NCI-H146 (cell line): ENCODE measurements around the gene ARSI.

Experiments
- DNase-seq: peaks from one replicate; lab custom pipeline; 2025; lab: John Stamatoyannopoulos, UW

ARSI gene

GRCh38 chr5:150326707-150327106, 24.0 kb upstream of the ARSI start:
- DNase-seq: no peak

- DNase-seq: no peak
These were observed 22.7 kb upstream of the ARSI start for GRCh38 chr5:150325426-150325825.

- no peak for DNase-seq
These were observed 21.1 kb upstream of the ARSI start for GRCh38 chr5:150323819-150324218.

- no peak for DNase-seq
These were observed 20.4 kb upstream of the ARSI start for GRCh38 chr5:150323092-150323491.

GRCh38 chr5:150322202-150322601, 19.5 kb upstream of the ARSI start:
- no peak for DNase-seq

DNA sequence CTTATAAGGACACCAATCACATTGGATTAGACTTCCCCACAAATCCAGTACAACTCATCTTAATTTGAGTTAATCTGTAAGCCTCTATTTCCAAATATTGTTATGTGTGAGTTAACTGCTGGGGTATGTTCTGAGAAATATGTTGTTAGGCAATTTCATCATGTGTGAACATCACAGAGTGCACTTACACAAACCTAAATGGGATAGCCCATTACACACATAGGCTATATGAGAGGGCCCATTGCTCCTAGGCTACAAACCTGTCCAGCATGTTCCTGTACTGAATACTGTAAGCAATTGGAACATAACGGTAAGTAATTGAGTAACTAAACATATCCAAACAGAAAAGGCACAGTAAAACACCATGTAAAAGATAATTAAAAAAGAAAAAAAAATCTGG, 19.1 kb upstream of the ARSI start:
- no peak for DNase-seq

DNA sequence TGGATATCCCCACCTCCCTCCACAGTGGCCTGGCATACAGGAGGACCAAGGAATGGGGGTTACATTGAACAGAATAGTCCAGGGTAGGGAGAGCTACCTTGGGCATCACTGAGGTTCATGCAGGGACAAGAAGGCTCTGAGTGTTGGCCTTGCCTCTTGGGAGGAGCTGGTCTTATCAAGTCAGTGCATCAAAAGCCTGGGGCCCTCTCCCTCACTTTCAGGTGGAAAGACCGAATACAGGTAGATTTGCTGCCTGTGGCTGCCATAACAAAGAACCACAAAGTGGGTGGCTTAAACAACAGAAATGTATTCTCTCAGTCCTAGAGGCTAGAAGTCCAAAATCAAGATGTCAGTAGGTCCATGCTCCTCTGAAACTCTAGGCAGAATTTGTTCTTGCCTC, 18.5 kb upstream of the ARSI start:
- DNase-seq: no peak

DNA sequence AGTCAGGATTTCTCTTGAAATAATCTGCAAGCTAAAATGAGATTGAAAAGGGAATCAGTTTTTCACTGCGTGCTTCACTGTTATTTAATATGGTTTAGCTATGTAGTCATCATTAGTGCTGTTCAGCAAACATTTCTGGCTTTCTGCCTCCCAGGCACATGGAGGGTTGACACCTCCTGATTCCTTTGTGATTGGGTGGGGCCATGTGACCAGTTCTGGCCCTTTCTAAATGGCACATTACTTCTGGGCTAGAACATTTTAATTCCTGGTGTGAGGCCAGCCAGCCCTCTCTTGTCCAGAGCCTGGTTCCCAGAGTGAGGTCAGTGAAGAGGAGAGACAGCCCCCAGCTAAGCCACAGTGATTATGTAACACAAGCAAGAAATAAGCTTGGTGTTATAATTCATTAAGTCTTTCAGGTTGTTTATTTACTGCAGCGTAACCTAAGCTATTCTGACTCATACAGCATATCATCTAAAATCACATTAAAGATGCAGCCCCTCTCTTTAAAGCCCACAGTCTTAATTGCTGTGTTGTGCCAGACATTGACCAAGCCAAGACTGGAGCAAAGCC, 17.4 kb upstream of the ARSI start:
- no peak for DNase-seq

DNA sequence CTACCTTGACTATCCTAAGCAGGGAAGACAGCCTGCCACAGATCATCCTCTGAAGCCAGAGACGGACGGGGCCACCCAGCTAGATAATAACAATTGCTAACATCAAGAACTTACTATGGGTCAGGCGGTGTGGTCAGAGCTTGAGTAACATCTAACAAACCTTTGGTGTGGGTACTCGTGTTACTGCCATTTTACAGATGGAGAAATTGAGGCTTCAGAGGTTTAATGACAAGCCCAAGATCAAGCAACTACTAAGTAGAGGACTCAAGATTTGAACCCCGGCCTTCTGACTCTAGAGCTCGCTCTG, 16.7 kb upstream of the ARSI start:
- no peak for DNase-seq

DNA sequence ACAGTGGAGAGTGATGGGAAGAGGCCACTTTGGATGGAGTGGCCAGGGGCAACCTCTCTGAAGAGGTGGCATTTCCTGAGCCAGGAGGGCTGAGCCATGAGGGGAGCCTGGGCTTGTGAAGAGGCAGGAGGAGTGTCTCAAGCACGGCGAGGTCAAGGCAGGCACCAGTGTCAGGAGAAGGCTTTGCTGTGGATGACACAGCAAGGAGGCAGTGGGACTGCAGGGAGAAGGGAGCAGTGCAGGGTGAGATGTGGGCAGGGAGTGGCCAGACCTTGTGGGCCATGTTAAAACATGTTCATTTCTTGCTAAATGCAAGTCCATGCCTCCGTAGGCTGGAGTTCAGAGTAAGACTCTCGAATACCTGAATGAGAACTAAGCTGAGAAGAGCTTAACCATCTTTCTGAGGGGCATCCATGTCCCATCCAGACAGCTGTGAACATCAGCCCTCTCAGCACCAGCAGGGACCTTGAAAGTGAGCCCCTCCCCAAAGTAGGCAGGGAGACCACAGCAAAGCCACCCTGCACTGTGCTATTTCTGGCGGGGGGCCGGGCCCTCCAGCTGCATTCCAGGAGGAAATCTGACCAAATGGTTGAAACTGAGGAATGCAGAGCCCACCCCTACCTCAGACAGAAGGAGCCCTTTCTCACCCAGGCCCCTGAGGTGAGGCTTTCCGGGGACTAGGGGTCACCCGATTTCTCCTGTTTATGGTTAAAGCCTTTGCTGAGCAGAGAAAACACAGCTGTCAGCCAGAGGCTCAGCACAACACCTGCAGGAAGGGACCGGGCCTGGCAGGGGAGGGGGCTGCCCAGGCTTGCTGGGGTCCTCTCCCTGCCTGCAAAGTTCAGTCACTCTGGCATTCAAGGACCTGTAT, 16.1 kb upstream of the ARSI start:
- DNase-seq: no peak

DNA sequence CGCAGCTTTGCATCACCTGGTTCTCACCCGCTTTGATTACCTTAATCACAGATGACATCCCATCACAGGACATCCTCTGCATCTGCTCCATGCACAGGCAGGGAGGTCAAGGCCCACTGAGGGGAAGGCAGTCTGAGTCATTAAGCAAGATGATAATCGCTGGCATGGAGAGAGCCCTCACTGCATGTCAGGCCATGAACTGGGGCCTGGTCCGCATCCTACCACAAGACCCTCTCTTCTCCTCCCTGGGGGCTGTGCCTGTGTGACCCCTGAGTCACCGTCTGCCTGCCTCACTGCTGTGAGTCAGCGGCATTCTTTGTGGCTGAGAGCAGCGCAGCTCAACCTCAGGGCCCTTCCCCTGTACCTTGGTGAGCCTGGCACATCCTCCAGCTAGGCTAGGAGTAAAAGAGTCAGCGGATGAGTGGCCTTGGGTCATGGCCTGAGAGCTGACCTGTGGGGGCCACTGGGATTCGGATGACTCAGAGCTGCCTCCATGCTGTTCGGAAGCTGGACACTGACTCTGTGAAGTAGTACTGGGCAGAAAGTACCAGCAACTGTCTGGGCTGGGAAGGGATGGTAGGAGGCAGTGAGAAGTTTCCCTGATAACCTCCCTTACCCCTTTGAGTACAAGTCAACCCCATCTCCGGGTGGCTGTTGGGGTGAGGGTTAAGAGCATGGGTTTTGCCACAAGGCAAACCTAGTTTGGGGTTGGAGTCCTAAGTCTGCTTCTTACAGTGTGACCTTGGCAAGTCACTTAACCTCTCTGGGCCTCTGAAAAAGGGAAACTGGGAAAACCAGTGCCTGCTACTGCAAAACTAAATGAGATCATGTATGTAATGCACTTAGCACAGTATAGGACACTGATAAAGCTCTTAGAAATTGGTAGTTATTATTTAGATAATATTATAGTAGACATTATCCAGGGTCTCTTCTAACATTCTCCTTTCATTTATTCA, 14.6 kb upstream of the ARSI start:
- no peak for DNase-seq

- no peak for DNase-seq
These were observed 13.6 kb upstream of the ARSI start for GRCh38 chr5:150316320-150316719.

DNA sequence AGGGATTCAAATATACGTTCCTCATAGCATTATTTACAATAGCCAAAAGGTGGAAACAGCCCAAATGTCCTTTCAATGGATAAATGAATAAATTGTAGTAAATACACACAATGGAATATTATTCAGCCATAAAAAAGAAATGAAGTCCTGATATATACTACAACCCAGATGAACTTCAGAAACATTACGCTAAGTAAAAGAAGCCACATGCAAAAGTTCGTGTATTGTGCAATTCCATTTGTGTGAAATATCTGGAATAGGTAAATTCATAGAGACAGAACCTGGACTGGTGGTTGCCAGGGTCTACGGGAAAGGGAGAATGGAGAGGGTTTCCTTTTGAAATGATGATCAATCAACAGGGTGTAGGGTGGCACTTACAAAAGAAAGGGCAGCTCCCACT, 12.5 kb upstream of the ARSI start:
- no peak for DNase-seq

GRCh38 chr5:150313921-150314716, 11.4 kb upstream of the ARSI start:
- no peak for DNase-seq

DNA sequence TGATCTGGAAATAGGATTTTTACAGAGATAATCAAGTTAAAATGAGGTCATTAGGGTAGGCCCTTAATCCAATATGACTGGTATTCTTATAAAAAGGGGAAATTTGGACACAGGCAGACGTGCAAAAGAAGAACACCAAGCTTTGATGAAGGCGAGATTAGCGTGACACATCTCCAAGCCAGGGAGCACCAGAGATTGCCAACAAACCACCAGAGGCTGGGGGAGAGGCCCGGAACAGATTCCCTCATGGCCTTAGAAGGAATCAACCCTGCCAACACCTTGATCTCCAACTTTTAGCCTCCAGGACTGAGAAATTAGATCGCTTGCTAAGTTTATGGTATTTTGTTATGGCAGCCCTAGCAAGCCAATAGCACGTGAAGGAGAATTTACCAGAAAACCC, 10.8 kb upstream of the ARSI start:
- no peak for DNase-seq

GRCh38 chr5:150312518-150312917, 9.8 kb upstream of the ARSI start:
- DNase-seq: no peak

- DNase-seq: no peak
These were observed 8.4 kb upstream of the ARSI start for GRCh38 chr5:150311015-150311692.

DNA sequence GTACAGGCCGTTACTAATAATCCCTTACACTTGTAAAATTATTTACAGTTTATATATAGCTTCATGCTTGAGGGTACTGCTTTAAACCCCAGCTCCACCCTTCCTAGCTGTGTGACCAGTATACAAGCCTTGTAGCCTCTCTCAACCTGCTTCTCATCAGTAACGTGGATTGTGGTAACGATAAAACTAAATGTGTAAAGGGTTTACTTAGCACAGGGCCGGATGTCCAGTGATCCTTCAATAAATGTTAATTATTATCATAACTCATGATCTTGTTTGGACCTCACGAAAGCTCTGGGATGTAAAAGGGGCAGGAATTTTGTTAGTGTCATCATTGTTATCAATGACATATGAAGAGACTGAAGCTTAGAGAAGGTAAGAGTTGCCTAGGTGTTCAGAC, 7.5 kb upstream of the ARSI start:
- no peak for DNase-seq

- no peak for DNase-seq
These were observed 7.2 kb upstream of the ARSI start for GRCh38 chr5:150309886-150310239.

DNA sequence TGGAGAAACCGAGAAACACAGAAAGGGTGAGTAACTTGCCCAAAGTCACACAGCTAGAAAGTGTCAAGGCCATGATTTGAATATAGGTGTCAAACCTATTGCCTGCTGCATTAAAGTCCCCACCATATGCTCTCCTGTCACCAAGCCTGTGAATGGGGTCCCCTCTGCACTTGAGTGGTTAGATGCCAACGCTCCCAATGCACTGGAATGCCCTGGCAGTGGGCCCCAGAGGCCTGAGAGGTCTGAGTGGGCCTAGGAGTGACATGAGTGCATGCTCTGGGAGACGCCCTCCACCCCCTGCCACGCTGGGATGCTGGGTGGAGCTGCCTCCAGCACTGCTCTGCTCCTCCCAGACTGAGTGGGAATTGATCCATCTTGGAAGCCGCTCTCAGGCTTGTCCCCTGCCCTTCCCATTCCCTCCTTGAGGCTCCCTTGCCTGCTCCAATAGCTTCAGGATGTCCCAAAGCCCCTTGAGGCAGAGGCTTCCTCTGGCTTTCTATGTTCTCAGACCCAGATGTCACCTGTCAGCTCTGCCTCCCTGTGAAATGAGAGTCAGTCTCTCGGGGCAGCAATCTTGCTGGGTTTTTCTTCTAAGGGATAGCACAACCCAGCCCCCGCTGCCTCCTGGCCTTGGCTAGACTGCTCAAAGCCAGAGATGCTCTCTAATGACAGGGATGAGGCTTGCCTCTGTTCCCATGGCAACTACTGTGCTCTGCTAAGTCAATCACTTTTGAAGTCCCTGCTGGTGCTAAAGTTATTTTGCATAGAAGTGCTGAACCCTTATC, 6.6 kb upstream of the ARSI start:
- DNase-seq: no peak
